Ishikawa (cell line): Measurements from ENCODE around the gene THADA.

ENCODE experiments used
- CEBPB ChIP-seq: IDR thresholded peaks from 2 replicates; pipeline ENCODE4 v1.6.1; 2012
- CREB1 ChIP-seq: IDR thresholded peaks from 2 replicates; pipeline ENCODE4 v1.6.1; 2012; ENCODE audit warnings: low read depth
- EGR1 ChIP-seq: IDR thresholded peaks from 2 replicates; pipeline ENCODE4 v1.6.1; 2012
- EP300 ChIP-seq: IDR thresholded peaks from 2 replicates; pipeline ENCODE4 v1.6.1; 2012; ENCODE audit warnings: borderline replicate concordance
- FOXM1 ChIP-seq: IDR thresholded peaks from 2 replicates; pipeline ENCODE4 v1.6.1; 2012; ENCODE audit warnings: low read depth, borderline replicate concordance
- NFIC ChIP-seq: IDR thresholded peaks from 2 replicates; pipeline ENCODE4 v1.6.1; 2012
- RAD21 ChIP-seq: IDR thresholded peaks from 2 replicates; pipeline ENCODE4 v1.6.1; 2012; ENCODE audit warnings: low read depth
- TAF1 ChIP-seq: IDR thresholded peaks from 2 replicates; pipeline ENCODE4 v1.6.1; 2012; ENCODE audit warnings: low read depth, mild to moderate bottlenecking
- TCF12 ChIP-seq: IDR thresholded peaks from 2 replicates; pipeline ENCODE4 v1.6.1; 2012; ENCODE audit warnings: low read depth
- TEAD4 ChIP-seq: IDR thresholded peaks from 2 replicates; pipeline ENCODE4 v1.6.1; 2012
- YY1 ChIP-seq: IDR thresholded peaks from 2 replicates; pipeline ENCODE4 v1.6.1; 2012; ENCODE audit warnings: low read depth
- ZBTB7A ChIP-seq: IDR thresholded peaks from 2 replicates; pipeline ENCODE4 v1.6.1; 2012; ENCODE audit warnings: low read depth
- TF ChIP-seq, protein P1 (sequence below): IDR thresholded peaks from 2 replicates; pipeline ENCODE4 v1.6.1; 2012; ENCODE audit warnings: low read depth, mild to moderate bottlenecking
- TF ChIP-seq, protein P2 (sequence below): IDR thresholded peaks from 2 replicates; pipeline ENCODE4 v1.6.1; 2012
- TF ChIP-seq, protein P3 (sequence below): IDR thresholded peaks from 2 replicates; pipeline ENCODE4 v1.6.1; 2012

THADA gene

DNA sequence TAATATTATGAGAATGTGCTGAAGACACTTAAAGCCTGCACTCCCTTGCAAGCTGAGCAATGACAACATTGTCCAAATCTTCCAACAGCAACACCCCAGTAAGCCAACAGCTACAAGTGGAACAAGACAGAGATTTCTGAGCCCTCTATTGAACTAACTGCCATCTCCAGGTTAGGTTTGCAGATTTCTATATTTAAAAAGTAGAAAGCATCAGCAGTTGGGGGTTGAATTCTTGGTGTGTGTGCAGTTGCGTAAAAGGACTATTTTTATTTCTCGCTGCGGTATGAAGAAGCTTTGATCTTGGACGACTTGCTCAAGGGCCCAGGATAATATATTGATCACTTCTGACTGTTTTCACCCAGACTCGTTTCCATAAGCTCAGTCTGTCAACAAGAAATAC, 263.2 kb downstream of the THADA start:
- TF ChIP-seq TAF1 = no peak
- no peak for TF ChIP-seq YY1
- no peak for TF ChIP-seq FOXM1
- TF ChIP-seq RAD21 = no peak

DNA sequence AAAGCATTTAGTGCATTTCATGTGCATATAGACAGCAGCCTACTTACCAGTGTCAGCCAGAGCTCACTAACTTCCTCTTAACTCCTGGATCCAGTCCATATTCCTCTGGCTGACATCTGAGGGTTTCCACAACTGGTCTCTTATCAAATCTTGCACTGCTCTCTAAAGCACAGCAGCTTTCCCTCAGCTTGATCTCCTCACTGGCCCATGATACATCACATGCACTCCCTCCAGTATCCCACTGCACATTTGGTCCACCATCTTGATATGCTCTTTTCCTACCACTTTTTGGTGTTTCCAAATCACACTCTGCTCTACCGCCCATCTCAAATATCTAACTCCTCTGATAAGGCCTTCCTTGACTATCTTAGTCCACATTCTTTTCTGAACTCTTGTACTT, 264.4 kb downstream of the THADA start:
- TF ChIP-seq, protein P1, sequence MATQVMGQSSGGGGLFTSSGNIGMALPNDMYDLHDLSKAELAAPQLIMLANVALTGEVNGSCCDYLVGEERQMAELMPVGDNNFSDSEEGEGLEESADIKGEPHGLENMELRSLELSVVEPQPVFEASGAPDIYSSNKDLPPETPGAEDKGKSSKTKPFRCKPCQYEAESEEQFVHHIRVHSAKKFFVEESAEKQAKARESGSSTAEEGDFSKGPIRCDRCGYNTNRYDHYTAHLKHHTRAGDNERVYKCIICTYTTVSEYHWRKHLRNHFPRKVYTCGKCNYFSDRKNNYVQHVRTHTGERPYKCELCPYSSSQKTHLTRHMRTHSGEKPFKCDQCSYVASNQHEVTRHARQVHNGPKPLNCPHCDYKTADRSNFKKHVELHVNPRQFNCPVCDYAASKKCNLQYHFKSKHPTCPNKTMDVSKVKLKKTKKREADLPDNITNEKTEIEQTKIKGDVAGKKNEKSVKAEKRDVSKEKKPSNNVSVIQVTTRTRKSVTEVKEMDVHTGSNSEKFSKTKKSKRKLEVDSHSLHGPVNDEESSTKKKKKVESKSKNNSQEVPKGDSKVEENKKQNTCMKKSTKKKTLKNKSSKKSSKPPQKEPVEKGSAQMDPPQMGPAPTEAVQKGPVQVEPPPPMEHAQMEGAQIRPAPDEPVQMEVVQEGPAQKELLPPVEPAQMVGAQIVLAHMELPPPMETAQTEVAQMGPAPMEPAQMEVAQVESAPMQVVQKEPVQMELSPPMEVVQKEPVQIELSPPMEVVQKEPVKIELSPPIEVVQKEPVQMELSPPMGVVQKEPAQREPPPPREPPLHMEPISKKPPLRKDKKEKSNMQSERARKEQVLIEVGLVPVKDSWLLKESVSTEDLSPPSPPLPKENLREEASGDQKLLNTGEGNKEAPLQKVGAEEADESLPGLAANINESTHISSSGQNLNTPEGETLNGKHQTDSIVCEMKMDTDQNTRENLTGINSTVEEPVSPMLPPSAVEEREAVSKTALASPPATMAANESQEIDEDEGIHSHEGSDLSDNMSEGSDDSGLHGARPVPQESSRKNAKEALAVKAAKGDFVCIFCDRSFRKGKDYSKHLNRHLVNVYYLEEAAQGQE = no peak
- TF ChIP-seq, protein P2, sequence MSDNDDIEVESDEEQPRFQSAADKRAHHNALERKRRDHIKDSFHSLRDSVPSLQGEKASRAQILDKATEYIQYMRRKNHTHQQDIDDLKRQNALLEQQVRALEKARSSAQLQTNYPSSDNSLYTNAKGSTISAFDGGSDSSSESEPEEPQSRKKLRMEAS = no peak
- TF ChIP-seq TEAD4 (no peak), TCF12 (no peak), EP300 (no peak), CREB1 (no peak), TAF1 (no peak), FOXM1 (no peak), CEBPB (no peak), NFIC (no peak), RAD21 (no peak), EGR1 (no peak), YY1 (no peak), ZBTB7A (no peak)
- TF ChIP-seq, protein P3, sequence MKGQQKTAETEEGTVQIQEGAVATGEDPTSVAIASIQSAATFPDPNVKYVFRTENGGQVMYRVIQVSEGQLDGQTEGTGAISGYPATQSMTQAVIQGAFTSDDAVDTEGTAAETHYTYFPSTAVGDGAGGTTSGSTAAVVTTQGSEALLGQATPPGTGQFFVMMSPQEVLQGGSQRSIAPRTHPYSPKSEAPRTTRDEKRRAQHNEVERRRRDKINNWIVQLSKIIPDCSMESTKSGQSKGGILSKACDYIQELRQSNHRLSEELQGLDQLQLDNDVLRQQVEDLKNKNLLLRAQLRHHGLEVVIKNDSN = no peak

DNA sequence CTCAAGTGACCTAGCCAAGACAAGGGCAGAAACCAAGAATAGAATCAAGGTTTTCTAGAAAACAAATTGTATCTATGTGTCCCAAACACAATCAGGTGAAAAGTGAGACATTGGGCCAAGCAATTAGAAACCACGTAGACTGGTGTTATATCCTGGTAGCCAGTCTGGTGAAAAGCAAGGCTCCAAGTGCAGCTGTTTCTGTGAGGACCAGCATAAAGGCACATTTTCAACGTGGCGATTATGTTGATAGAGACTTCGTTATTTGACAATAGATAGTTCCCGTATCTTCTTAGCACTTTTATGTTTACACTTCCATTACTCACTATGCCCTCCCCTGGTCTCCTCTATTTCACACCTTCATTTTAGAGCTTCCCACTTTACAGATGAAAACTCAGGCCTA, 266.2 kb downstream of the THADA start:
- TF ChIP-seq EP300 (no peak), EGR1 (no peak), RAD21 (no peak), ZBTB7A (no peak), CEBPB (no peak), TAF1 (no peak), NFIC (no peak), TEAD4 (no peak), YY1 (no peak), FOXM1 (no peak), TCF12 (no peak), CREB1 (no peak)
- TF ChIP-seq, protein P2 = no peak
- TF ChIP-seq, protein P1 = no peak
- TF ChIP-seq, protein P3 = no peak

DNA sequence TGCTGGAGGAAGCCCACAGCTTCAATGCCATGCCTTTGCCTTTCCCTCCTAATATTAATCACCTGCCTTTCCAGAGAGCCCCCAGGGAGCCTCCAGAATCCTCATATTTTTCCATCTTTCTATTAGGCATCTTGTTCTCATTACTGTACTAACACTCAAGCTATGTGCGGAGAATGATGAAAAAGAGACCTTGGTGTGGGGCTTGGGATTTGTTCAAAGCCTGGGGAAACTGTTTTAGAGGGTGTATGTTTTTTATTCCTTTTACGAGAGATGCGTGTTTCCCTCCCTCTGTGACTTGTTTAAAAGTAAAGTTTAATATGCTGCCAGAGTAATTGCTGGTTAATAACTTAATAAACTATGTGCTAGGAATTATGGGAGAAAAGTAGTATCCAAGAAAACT, 267.0 kb downstream of the THADA start:
- TF ChIP-seq YY1 = no peak
- TF ChIP-seq TAF1 = no peak
- TF ChIP-seq ZBTB7A = no peak
- TF ChIP-seq, protein P3 = no peak
- TF ChIP-seq CEBPB = no peak
- TF ChIP-seq FOXM1 = no peak
- no peak for TF ChIP-seq CREB1
- TF ChIP-seq TCF12 = no peak
- TF ChIP-seq RAD21 = no peak
- TF ChIP-seq, protein P2 = no peak
- no peak for TF ChIP-seq EGR1
- TF ChIP-seq NFIC = no peak
- no peak for TF ChIP-seq EP300

DNA sequence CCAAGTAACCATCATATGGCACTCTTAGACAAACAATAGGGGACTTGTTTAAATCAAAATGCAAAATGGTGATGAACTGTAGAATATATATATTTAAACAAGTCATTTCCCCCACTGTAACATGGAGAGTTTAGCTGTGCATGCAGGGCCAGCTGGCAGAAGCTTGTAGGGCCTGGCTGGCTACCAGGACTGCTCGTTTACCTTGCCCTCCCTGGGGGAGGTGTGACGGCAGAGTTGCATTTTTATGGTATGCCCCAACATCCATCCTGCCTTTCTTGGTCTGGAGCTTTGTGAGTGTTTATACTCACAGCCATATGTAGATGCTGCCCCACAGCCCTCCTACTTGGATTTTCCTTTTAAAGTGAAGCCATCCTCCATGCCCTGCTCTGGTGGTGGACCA, 267.7 kb downstream of the THADA start:
- no peak for TF ChIP-seq YY1
- no peak for TF ChIP-seq EGR1
- TF ChIP-seq NFIC = no peak
- TF ChIP-seq CEBPB = no peak
- no peak for TF ChIP-seq ZBTB7A
- no peak for TF ChIP-seq TAF1
- no peak for TF ChIP-seq RAD21
- TF ChIP-seq, protein P3 = no peak
- TF ChIP-seq, protein P2 = no peak
- no peak for TF ChIP-seq TEAD4
- no peak for TF ChIP-seq EP300
- TF ChIP-seq, protein P1 = no peak
- TF ChIP-seq CREB1 = no peak
- TF ChIP-seq FOXM1 = no peak
- no peak for TF ChIP-seq TCF12
